ENCODE results near the gene OR2J1. TPM values are rescaled to one million over a fixed set of nuclear protein-coding genes. Genes with fewer than 3 reads are reported as not detected.
"Not testable (repeated sequence)": the region's sequence is repeated elsewhere in the genome, so short reads cannot be mapped to it uniquely, and the experiment has no call there.

OR2J1 gene
- total RNA-seq, 3 donors from 2014 or later = not detected

GRCh38 chr6:29146179-29146578, 46.9 kb downstream of the OR2J1 start:
- intact Hi-C loops (cut with DNase I, micrococcal nuclease) = no loop called here
- TF ChIP-seq CTCF (IDR thresholded peaks at IDR 0.05) = no peak
- no peaks in the 10 kb centered on the region for H3K9me3 ChIP-seq
- ATAC-seq = no peak
- no peaks in the 10 kb centered on the region for H3K4me1 ChIP-seq (ENCODE audit: low read depth)
- no peaks in the 10 kb centered on the region for H3K36me3 ChIP-seq (ENCODE audit: low read depth)
- H3K4me3 ChIP-seq = no peak overlapping the region
- DNase-seq = no peak

- Histone ChIP-seq H3K4me3 (no peak overlapping the region), H3K36me3 (ENCODE audit: low read depth) (no peaks in the 10 kb centered on the region), H3K9me3 (no peaks in the 10 kb centered on the region), H3K4me1 (ENCODE audit: low read depth) (no peaks in the 10 kb centered on the region)
- ATAC-seq = no peak
- TF ChIP-seq CTCF (IDR thresholded peaks at IDR 0.05) = no peak
- DNase-seq = no peak
- intact Hi-C loops (cut with DNase I, micrococcal nuclease) = no loop called here
Observed at GRCh38 chr6:29147074-29147473, 47.8 kb downstream of the OR2J1 start.

- H3K9me3 ChIP-seq; DNase-seq; H3K36me3 ChIP-seq (ENCODE audit: low read depth); H3K4me3 ChIP-seq; H3K4me1 ChIP-seq (ENCODE audit: low read depth); intact Hi-C loops (cut with DNase I, micrococcal nuclease); ATAC-seq: not testable (repeated sequence)
Observed at GRCh38 chr6:29149444-29149843, 50.2 kb downstream of the OR2J1 start.

Other genes starting within 250 kb of the OR2J1 start
- gene TRIM27, start 175.5 kb upstream of the OR2J1 start, total RNA-seq = 10 to 100 TPM; 33.1 to 37.2 (median 35.5) TPM
- gene ZNF311, start 94.2 kb upstream of the OR2J1 start, total RNA-seq = 1 to 10 TPM; 1.8 to 2.9 (median 2.6) TPM
- gene OR2W1, start 54.3 kb upstream of the OR2J1 start, total RNA-seq = not detected
- gene OR2B3, start 12.2 kb upstream of the OR2J1 start, total RNA-seq = not detected
- not detected for gene OR2J3, start 8.6 kb downstream of the OR2J1 start, total RNA-seq
- not detected for gene OR2J2, start 71.4 kb downstream of the OR2J1 start, total RNA-seq
- gene OR14J1, start 202.2 kb downstream of the OR2J1 start, total RNA-seq = not detected

All from mucosa of descending colon (tissue), 3 donors.